ENCODE results near the gene CYTH4.

DNA sequence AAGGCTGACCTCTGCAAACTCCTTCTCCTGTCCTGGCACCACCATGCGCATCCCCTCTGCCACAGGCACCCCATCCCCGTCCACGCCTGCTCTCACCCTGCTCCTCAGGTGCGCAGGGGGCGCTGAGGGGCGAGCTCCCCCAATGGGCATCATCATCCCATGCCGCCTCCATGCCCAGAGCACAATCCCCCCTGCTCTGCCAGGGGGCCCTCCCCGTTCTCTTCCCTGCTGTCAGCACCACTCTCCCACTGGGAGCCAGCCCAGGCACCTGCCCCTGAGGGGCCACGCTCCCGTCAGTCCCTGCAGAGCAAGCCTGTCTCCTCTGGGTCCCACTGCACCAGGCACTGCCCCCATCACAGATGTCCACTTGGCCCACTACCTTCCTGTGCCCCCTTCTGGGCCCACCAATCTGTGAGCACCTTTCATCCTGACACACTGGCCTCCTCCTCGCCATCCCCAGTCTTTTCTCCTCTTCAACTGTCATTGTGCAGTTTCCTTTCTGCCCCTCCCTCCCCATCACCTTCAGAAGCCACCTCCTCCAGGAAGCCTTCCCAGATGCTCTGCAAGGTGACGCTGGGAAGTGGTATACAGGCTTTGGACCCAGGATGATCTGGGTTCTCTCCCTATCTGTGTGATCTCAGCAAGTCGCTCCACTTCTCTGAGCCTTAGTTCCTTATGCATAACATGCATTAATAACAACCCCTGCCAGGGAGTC lies 62.6 kb downstream of the CYTH4 start:
- TF ChIP-seq POLR2A (IDR thresholded peaks at IDR 0.05; ENCODE audit: low read depth, low read length), result no peak
- TF ChIP-seq, protein P1, sequence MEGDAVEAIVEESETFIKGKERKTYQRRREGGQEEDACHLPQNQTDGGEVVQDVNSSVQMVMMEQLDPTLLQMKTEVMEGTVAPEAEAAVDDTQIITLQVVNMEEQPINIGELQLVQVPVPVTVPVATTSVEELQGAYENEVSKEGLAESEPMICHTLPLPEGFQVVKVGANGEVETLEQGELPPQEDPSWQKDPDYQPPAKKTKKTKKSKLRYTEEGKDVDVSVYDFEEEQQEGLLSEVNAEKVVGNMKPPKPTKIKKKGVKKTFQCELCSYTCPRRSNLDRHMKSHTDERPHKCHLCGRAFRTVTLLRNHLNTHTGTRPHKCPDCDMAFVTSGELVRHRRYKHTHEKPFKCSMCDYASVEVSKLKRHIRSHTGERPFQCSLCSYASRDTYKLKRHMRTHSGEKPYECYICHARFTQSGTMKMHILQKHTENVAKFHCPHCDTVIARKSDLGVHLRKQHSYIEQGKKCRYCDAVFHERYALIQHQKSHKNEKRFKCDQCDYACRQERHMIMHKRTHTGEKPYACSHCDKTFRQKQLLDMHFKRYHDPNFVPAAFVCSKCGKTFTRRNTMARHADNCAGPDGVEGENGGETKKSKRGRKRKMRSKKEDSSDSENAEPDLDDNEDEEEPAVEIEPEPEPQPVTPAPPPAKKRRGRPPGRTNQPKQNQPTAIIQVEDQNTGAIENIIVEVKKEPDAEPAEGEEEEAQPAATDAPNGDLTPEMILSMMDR (IDR thresholded peaks at IDR 0.05; ENCODE audit: extremely low read depth in 1 of 2, insufficient read depth in 1 of 2, low read depth in 1 of 2, low read length in 2 of 2), result no peak
- TF ChIP-seq EZH2 (IDR thresholded peaks at IDR 0.05; ENCODE audit: borderline replicate concordance, low read depth, low read length, severe bottlenecking), result no peak
- TF ChIP-seq POLR2AphosphoS5 (IDR thresholded peaks at IDR 0.05; ENCODE audit: insufficient read depth, low read depth, low read length), result no peak
- TF ChIP-seq, protein P2, sequence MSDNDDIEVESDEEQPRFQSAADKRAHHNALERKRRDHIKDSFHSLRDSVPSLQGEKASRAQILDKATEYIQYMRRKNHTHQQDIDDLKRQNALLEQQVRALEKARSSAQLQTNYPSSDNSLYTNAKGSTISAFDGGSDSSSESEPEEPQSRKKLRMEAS (IDR thresholded peaks at IDR 0.05; ENCODE audit: insufficient read depth, insufficient read length), result no peak

All from endothelial cell of umbilical vein (primary cell).